GM12873 (cell line): ENCODE data around the gene GAPVD1.

ENCODE experiments used
- CTCF ChIP-seq: IDR thresholded peaks from 2 replicates; pipeline ENCODE4 v1.5.1; 2012; ENCODE audit warnings: low read depth, mild to moderate bottlenecking, moderate library complexity, low read length, control low read depth; ENCODE audit not compliant: insufficient read depth; ENCODE audit errors: missing control alignments

The GAPVD1 gene

GRCh38 chr9:125415583-125416460 lies 154.2 kb downstream of the GAPVD1 start:
- no peak for TF ChIP-seq CTCF

- TF ChIP-seq CTCF, result no peak
Observed at GRCh38 chr9:125416517-125416916, 154.9 kb downstream of the GAPVD1 start.
